ENCODE results near the gene EDDM13. TPM values are rescaled to one million over a fixed set of nuclear protein-coding genes. Genes with fewer than 3 reads are reported as not detected.

Gene EDDM13
- total RNA-seq, 1 donor from 2014 or later: 0.29 TPM

DNA sequence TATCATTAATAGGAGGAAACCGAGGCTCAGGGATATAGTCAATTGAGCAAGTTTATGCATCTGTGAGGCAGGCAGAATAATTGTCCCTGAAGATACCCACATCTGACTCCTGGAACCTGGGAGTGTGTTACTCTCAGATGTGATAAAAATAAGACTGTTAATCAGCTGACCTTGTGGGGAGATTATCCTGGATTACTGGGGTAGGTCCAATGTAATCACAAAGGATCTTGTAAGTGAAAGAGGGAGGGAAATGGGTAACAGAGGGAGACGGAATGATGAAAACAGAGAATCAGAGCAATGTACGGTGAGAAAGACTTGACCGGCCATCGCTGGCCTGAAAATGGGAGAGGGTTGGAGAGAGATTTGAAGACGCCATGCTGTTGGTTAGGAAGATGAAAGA lies 3.2 kb upstream of the EDDM13 start:
- no peaks in the 10 kb centered on the region for H3K36me3 Mint-ChIP-seq (ENCODE audit: low read depth)
- no peak overlapping the region for H3K27ac Mint-ChIP-seq
- intact Hi-C loops (cut with micrococcal nuclease): no loop called here
- no peaks in the 10 kb centered on the region for H3K4me1 Mint-ChIP-seq (ENCODE audit: low read depth)
- no peaks in the 10 kb centered on the region for H3K27me3 Mint-ChIP-seq (ENCODE audit: insufficient read depth)
- H3K4me3 Mint-ChIP-seq: no peak overlapping the region
- DNase-seq (ENCODE audit: low spot score): no peak
- H3K9me3 Mint-ChIP-seq: no peaks in the 10 kb centered on the region

DNA sequence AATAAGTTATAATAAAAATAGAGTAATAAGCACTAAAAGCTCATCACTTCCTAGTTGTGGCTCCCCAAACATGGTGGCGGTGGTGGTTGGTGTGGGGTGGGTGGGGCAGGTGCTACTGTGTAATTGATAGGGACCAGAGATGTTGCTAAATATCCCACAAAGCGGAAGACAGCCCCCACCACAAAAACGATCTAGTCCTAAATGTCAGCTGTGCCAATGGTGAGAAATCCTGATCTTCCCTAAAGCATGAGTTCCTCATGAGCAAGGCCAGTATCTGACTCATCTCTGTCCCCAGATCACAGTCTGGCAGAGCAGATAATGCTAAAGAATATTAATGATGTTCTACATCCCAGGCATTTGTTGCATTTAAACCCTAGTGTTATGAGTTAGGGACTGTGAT lies 1.9 kb upstream of the EDDM13 start:
- no peaks in the 10 kb centered on the region for H3K36me3 Mint-ChIP-seq (ENCODE audit: low read depth)
- intact Hi-C loops (cut with micrococcal nuclease): no loop called here
- no peak overlapping the region for H3K4me3 Mint-ChIP-seq
- H3K4me1 Mint-ChIP-seq (ENCODE audit: low read depth): no peaks in the 10 kb centered on the region
- DNase-seq (ENCODE audit: low spot score): no peak
- H3K27me3 Mint-ChIP-seq (ENCODE audit: insufficient read depth): no peaks in the 10 kb centered on the region
- H3K9me3 Mint-ChIP-seq: no peaks in the 10 kb centered on the region
- H3K27ac Mint-ChIP-seq: no peak overlapping the region

DNA sequence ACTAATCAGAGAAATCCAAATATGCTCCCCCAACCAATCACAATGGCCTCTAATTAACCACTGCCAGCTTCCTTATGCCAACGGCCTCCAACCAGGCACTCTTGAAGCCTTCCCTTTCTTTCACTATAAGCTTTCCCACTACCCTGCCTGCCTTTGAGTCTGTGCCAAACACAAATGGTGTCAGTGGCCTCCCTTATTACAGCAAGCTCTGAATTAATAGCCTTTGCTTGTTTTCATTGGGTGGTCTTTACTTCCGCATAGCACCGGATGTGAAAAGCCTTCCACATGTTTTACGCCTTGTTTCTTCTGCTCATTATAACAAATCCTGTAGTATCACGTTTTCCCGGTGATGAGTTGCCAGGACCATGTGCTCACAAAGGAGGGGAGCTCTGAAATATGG lies 1.4 kb upstream of the EDDM13 start:
- Mint-ChIP-seq H3K27ac (no peak overlapping the region), H3K27me3 (ENCODE audit: insufficient read depth) (no peaks in the 10 kb centered on the region), H3K4me3 (no peak overlapping the region), H3K4me1 (ENCODE audit: low read depth) (no peaks in the 10 kb centered on the region), H3K36me3 (ENCODE audit: low read depth) (no peaks in the 10 kb centered on the region), H3K9me3 (peaks cover 3% of the 10 kb centered on the region)
- intact Hi-C loops (cut with micrococcal nuclease): no loop called here
- DNase-seq (ENCODE audit: low spot score): no peak

DNA sequence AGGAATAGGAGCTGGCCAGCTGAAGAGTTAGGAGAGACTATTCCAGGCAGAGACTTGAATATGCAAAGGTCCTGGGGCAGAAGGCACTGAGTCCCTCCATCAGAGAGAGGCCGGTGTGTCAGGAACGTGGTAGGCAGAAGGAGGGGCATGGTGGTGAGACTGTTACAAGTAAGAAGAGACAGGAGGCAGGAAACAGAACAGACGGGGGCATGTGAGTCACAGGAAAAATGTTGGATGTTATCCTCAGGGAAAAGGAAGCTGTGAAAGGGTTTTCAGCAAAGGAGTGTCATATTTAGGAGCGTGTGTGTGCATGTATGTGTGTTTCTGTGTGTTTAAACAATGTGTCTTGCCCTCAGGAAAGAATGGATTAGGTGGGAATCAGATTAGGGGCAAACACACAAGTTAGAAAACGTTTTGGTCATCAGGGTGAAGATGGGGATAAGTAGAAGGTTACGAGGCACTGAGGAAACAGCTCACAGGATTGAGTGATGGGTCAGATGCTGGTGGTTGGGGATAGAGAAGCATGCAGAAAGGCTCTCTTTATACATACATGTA lies 1.1 kb downstream of the EDDM13 start:
- intact Hi-C loops (cut with micrococcal nuclease): no loop called here
- H3K9me3 Mint-ChIP-seq: peaks cover 4% of the 10 kb centered on the region
- peak overlapping the region; percentile 8 for H3K27ac Mint-ChIP-seq
- no peak for DNase-seq (ENCODE audit: low spot score)
- H3K4me3 Mint-ChIP-seq: no peak overlapping the region
- no peaks in the 10 kb centered on the region for H3K36me3 Mint-ChIP-seq (ENCODE audit: low read depth)
- H3K4me1 Mint-ChIP-seq (ENCODE audit: low read depth): no peaks in the 10 kb centered on the region
- H3K27me3 Mint-ChIP-seq (ENCODE audit: insufficient read depth): no peaks in the 10 kb centered on the region

DNA sequence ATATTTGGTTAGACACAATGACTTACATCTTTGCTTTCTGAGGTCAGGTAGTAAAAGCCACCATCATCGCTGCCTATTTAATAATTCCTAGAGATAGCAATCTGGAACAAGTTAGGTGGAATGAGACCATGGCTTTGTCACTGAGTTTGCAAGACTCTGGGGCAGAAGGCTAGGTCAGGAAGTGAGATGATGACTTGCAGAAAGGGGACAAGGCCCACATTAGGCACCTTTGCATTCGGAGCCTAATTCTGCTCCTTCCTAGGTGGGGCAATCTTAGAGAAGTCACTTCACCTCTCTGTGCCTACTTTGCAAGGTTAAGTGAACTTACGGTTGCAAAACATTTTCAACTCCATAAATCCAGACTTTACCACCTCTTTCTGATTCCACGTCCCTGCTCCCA lies 10.3 kb downstream of the EDDM13 start:
- intact Hi-C loops (cut with micrococcal nuclease): no loop called here
- Mint-ChIP-seq H3K9me3 (no peaks in the 10 kb centered on the region), H3K27ac (no peak overlapping the region), H3K36me3 (ENCODE audit: low read depth) (no peaks in the 10 kb centered on the region), H3K27me3 (ENCODE audit: insufficient read depth) (no peaks in the 10 kb centered on the region), H3K4me3 (no peak overlapping the region), H3K4me1 (ENCODE audit: low read depth) (no peaks in the 10 kb centered on the region)
- no peak for DNase-seq (ENCODE audit: low spot score)

DNA sequence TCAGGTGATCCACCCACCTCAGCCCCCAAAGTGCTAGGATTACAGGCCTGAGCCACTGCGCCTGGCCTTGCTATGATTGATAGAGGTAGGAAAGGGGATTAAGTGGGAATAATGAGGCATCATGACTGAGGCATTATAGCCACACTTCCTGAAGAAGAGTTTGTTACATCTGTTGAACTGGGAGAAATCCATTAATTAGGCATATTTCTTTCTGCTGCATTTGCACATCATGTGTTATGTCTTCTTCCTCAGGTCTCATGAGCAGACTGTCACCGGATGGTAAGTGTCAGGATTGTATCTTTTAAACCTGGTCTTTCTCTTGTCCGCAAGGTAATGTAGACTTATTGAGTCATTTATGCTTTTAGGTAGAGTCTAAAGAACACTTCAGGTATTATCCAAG lies 12.2 kb downstream of the EDDM13 start:
- Mint-ChIP-seq H3K36me3 (ENCODE audit: low read depth) (no peaks in the 10 kb centered on the region), H3K9me3 (no peaks in the 10 kb centered on the region), H3K4me1 (ENCODE audit: low read depth) (no peaks in the 10 kb centered on the region), H3K27ac (no peak overlapping the region), H3K4me3 (no peak overlapping the region), H3K27me3 (ENCODE audit: insufficient read depth) (no peaks in the 10 kb centered on the region)
- DNase-seq (ENCODE audit: low spot score): no peak
- intact Hi-C loops (cut with micrococcal nuclease): no loop called here

DNA sequence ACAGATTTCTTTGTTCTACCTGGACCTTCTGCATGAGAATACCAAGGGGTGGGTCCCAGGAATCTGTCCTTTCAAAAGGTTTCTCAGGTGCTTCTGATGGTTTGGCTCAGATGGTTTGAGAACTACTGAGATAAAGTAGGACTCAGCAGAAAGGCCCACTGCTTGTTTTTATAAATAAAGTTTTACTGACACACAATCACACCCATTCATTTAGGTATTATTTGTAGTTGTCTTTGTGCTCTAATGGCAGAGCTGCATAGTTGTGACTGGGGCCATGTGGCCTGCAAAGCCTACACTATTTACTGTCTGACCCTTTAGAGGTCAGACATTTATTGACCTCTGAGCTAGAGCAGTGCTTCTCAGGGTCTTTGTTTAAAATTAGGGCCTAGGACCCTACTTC lies 17.6 kb downstream of the EDDM13 start:
- intact Hi-C loops (cut with micrococcal nuclease): no loop called here
- H3K27ac Mint-ChIP-seq: no peak overlapping the region
- H3K4me3 Mint-ChIP-seq: no peak overlapping the region
- peaks cover 9% of the 10 kb centered on the region for H3K9me3 Mint-ChIP-seq
- H3K27me3 Mint-ChIP-seq (ENCODE audit: insufficient read depth): no peaks in the 10 kb centered on the region
- peaks cover 8% of the 10 kb centered on the region for H3K36me3 Mint-ChIP-seq (ENCODE audit: low read depth)
- no peak for DNase-seq (ENCODE audit: low spot score)
- H3K4me1 Mint-ChIP-seq (ENCODE audit: low read depth): no peaks in the 10 kb centered on the region

DNA sequence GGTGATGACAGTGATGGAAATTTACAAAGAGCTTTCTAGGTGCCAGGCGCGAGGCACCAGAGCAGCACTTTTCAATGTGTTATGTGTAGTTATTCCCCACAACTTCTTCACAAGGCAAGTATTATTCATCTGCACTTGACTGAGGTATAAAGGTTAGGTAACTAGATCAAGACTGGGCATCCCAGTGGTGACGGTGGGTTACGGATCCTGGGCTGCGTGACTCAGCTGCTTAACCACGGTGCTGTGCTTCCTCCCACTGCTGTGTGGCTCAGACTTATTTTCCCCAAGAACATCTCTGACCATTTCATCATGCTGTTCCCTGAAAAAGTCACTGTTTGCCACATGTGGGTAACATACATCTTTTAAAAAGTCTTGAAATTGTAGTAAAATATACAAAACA lies 19.3 kb downstream of the EDDM13 start:
- DNase-seq (ENCODE audit: low spot score): no peak
- Mint-ChIP-seq H3K9me3 (peaks cover 9% of the 10 kb centered on the region), H3K27ac (no peak overlapping the region), H3K4me1 (ENCODE audit: low read depth) (no peaks in the 10 kb centered on the region), H3K4me3 (no peak overlapping the region), H3K27me3 (ENCODE audit: insufficient read depth) (no peaks in the 10 kb centered on the region), H3K36me3 (ENCODE audit: low read depth) (peaks cover 8% of the 10 kb centered on the region)
- intact Hi-C loops (cut with micrococcal nuclease): no loop called here

DNA sequence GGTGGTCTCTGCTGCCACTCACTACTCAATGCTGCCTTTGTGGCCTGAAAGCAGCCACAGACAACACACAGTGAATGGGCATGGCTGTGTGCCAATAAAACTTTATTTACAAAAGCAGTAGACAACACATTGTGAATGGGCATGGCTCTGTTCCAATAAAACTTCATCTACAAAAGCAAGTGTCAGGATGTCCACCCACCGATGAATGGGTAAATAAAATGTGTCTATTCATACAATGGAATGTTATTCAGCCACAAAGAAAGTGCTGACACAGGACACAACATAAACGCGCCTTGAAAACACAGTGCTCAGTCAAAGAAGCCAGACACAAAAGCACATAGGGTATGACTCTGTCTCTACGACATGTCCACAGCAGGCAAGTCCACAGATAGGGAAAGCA lies 22.0 kb downstream of the EDDM13 start:
- Mint-ChIP-seq H3K36me3 (ENCODE audit: low read depth) (peaks cover 8% of the 10 kb centered on the region), H3K27me3 (ENCODE audit: insufficient read depth) (no peaks in the 10 kb centered on the region), H3K9me3 (peaks cover 9% of the 10 kb centered on the region), H3K4me3 (no peak overlapping the region), H3K27ac (no peak overlapping the region), H3K4me1 (ENCODE audit: low read depth) (no peaks in the 10 kb centered on the region)
- no peak for DNase-seq (ENCODE audit: low spot score)
- intact Hi-C loops (cut with micrococcal nuclease): no loop called here

DNA sequence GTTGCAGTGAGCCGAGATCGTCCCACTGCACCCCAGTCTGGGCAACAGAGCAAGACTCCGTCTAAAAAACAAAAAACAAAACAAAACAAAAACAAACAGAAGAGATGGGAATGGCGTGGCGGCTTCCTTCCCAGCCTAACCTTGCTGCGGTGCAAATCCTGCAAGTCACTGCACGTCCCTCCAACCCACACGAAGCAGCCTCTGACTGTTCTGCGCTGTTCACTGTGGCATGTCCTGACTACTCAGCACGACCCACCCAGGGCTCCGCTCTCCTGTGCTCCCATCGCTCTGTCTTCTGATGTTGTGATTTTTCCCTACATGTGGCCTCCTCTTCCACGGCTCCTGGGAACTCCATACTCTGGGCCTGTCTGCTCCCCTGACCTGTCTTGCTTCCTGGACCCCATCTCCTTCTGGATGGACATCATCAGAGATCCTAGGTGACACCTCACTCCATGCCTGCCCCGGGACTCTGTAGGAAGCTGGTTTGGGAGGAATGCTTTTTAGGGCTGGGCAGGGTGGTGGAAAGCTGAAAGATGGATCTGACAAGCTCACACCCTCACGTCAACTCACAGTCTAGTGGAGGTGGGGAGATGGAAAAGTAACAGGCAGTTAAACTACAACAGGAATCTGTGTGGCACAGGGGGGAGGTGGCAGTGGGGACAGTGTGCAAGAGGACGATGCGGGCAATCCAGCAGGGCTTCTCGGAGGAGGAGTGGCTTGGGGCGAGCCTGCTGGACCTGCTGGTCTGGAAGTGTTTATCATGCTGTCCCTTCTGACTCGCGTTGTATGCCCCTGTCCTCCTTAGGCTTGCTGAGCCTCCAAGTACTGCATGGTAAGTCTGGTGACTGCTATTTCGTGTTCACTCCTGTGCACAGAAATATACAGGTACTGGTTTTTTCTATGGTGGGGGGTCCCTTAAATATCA lies 23.2 kb downstream of the EDDM13 start:
- DNase-seq (ENCODE audit: low spot score): no peak
- Mint-ChIP-seq H3K4me1 (ENCODE audit: low read depth) (no peaks in the 10 kb centered on the region), H3K4me3 (no peak overlapping the region), H3K27ac (no peak overlapping the region), H3K9me3 (peaks cover 9% of the 10 kb centered on the region), H3K36me3 (ENCODE audit: low read depth) (peaks cover 11% of the 10 kb centered on the region), H3K27me3 (ENCODE audit: insufficient read depth) (peaks cover under 1% of the 10 kb centered on the region)
- intact Hi-C loops (cut with micrococcal nuclease): no loop called here

DNA sequence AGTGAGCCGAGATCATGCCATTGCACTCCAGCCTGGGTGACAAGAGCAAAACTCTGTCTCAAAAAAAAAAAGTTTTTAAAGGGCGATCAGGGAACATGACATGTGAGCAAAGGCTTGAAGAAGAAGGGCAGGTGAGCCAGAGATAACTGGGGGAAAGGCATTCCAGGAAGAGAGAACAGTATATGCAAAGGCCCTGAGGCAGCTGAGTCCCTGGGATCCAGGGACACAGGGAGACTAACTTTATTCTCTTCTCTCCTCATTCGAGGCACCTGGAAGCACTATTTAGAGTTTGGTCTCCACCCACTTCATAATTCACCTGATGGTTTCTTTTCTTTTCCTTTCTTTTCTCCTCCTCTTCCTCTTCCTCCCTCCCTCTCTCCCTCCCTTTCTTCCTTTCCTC lies 24.5 kb downstream of the EDDM13 start:
- no peak for DNase-seq (ENCODE audit: low spot score)
- peaks cover 3% of the 10 kb centered on the region for H3K27me3 Mint-ChIP-seq (ENCODE audit: insufficient read depth)
- H3K4me3 Mint-ChIP-seq: no peak overlapping the region
- intact Hi-C loops (cut with micrococcal nuclease): no loop called here
- peaks cover 7% of the 10 kb centered on the region for H3K4me1 Mint-ChIP-seq (ENCODE audit: low read depth)
- H3K36me3 Mint-ChIP-seq (ENCODE audit: low read depth): peaks cover 13% of the 10 kb centered on the region
- peaks cover 13% of the 10 kb centered on the region for H3K9me3 Mint-ChIP-seq
- no peak overlapping the region for H3K27ac Mint-ChIP-seq

DNA sequence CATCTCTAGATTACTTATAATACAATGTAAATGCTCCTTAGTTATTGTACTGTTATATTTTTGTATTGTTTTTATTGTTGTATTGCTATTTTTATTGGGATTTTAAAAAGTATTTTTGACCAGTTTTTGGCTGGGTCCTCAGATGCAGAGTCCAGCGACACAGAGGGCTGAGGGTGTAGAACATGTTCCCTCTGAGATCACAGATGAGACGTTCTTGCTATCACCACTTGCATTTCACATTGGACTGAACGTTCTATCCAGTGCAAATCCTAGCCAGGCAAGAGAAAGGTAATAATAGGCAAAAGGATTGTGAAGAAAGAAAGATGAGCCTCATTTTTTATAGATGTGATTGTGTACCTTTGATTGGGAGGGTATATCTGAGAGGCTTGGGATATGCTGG lies 27.1 kb downstream of the EDDM13 start:
- peaks cover 10% of the 10 kb centered on the region for H3K36me3 Mint-ChIP-seq (ENCODE audit: low read depth)
- peaks cover 13% of the 10 kb centered on the region for H3K4me1 Mint-ChIP-seq (ENCODE audit: low read depth)
- peaks cover 4% of the 10 kb centered on the region for H3K9me3 Mint-ChIP-seq
- H3K27ac Mint-ChIP-seq: no peak overlapping the region
- intact Hi-C loops (cut with micrococcal nuclease): no loop called here
- no peak for DNase-seq (ENCODE audit: low spot score)
- H3K27me3 Mint-ChIP-seq (ENCODE audit: insufficient read depth): peaks cover 3% of the 10 kb centered on the region
- H3K4me3 Mint-ChIP-seq: no peak overlapping the region

DNA sequence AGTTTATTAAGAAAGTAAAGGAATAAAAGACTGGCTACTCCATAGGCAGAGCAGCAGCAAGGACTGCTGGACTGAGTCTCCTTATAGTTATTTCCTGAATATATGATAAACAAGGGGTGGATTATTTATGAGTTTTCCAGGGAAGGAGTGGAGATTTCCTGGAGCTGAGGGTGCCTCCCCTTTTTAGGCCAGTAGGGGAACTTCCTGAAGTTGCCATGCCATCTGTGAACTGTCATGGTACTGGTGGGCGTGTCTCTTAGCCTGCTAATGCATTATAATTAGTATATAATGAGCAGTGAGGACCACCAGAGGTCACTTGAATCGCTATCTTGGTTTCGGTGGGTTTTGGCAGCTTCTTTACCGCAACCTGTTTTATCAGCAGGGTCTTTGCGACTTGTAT lies 28.6 kb downstream of the EDDM13 start:
- DNase-seq (ENCODE audit: low spot score): no peak
- H3K4me3 Mint-ChIP-seq: no peak overlapping the region
- H3K36me3 Mint-ChIP-seq (ENCODE audit: low read depth): peaks cover 10% of the 10 kb centered on the region
- peak overlapping the region; percentile 40 for H3K27ac Mint-ChIP-seq
- H3K27me3 Mint-ChIP-seq (ENCODE audit: insufficient read depth): peaks cover 3% of the 10 kb centered on the region
- intact Hi-C loops (cut with micrococcal nuclease): no loop called here
- peaks cover 13% of the 10 kb centered on the region for H3K4me1 Mint-ChIP-seq (ENCODE audit: low read depth)
- peaks cover 4% of the 10 kb centered on the region for H3K9me3 Mint-ChIP-seq
